ENCODE data around the gene TMEM106C. TPM values are rescaled to one million over a fixed set of nuclear protein-coding genes. Genes with fewer than 3 reads are reported as not detected.

TMEM106C gene
- polyA plus RNA-seq, 3 donors = 8.7 to 9.7 (median 9.0) TPM

DNA sequence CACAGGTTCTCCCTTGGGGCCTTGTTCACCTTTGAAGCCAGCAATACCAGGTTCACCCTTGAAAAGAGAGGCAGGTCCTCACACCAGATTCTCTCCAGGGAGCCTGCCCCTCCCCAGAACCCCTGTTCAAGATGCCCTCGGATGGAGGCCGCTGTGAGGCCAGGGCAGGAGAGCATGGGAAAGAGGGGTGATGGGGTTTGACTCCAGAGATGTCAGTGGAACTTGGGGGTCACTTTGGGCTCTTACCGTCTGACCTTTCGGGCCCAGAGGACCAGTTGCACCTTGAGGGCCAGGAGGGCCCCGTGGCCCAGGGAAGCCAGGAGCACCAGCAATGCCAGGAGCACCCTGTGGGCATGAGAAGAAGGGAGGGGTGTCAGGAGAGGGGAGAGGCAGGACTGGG is 23.4 kb downstream of the TMEM106C start:
- Histone ChIP-seq H4K20me1 (ENCODE audit: insufficient read depth, low read length) (no peaks in the 10 kb centered on the region), H3K4me3 (replicated peaks in 1 of 3; ENCODE audit: low read depth in 2 of 3, low read length in 3 of 3) (no peak overlapping the region), H3K9ac (ENCODE audit: insufficient read depth, low read length, poor library complexity, severe bottlenecking) (no peak overlapping the region), H3K4me2 (replicated peaks; ENCODE audit: extremely low read depth, low read length, poor library complexity, severe bottlenecking) (no peak overlapping the region), H3K27ac (ENCODE audit: low read depth in 1 of 2, low read length in 2 of 2) (no peak overlapping the region), H3K27me3 (ENCODE audit: control insufficient read depth in 2 of 2, insufficient read depth in 2 of 2, low read length in 2 of 2) (no peaks in the 10 kb centered on the region), H3K9me3 (replicated peaks in 1 of 2; ENCODE audit: control insufficient read depth in 1 of 2, insufficient read depth in 1 of 2, low read length in 2 of 2) (no peaks in the 10 kb centered on the region), H2AFZ (ENCODE audit: insufficient read depth, low read depth, low read length, poor library complexity, severe bottlenecking) (no peak overlapping the region), H3K36me3 (replicated peaks in 1 of 2; ENCODE audit: control insufficient read depth in 1 of 2, insufficient read depth in 2 of 2, low read length in 2 of 2) (no peaks in the 10 kb centered on the region), H3K4me1 (ENCODE audit: control insufficient read depth in 1 of 2, insufficient read depth in 2 of 2, low read length in 2 of 2) (no peaks in the 10 kb centered on the region), H3K79me2 (ENCODE audit: insufficient read depth, low read length) (no peaks in the 10 kb centered on the region)
- H3K4me1 Mint-ChIP-seq = peaks cover 14% of the 10 kb centered on the region
- no peak overlapping the region for H3K27ac Mint-ChIP-seq
- intact Hi-C loops (cut with micrococcal nuclease) = no loop called here
- H3K27me3 Mint-ChIP-seq (ENCODE audit: low read depth in 3 of 3) = peaks cover 13 to 37% (median 30%) of the 10 kb centered on the region in 3 donors
- WGBS (ENCODE audit: insufficient coverage) = 86% methylated on average over 3 of the region's 5 CpGs
- no peaks in the 10 kb centered on the region for H3K9me3 Mint-ChIP-seq
- DNase-seq = no peak
- no peak overlapping the region for H3K4me3 Mint-ChIP-seq
- H3K36me3 Mint-ChIP-seq = no peaks in the 10 kb centered on the region
- TF ChIP-seq, protein P1, sequence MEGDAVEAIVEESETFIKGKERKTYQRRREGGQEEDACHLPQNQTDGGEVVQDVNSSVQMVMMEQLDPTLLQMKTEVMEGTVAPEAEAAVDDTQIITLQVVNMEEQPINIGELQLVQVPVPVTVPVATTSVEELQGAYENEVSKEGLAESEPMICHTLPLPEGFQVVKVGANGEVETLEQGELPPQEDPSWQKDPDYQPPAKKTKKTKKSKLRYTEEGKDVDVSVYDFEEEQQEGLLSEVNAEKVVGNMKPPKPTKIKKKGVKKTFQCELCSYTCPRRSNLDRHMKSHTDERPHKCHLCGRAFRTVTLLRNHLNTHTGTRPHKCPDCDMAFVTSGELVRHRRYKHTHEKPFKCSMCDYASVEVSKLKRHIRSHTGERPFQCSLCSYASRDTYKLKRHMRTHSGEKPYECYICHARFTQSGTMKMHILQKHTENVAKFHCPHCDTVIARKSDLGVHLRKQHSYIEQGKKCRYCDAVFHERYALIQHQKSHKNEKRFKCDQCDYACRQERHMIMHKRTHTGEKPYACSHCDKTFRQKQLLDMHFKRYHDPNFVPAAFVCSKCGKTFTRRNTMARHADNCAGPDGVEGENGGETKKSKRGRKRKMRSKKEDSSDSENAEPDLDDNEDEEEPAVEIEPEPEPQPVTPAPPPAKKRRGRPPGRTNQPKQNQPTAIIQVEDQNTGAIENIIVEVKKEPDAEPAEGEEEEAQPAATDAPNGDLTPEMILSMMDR (IDR thresholded peaks at IDR 0.05) = no peak

- no peak overlapping the region for H3K9ac ChIP-seq (ENCODE audit: insufficient read depth, low read length, poor library complexity, severe bottlenecking)
- H3K36me3 Mint-ChIP-seq = no peaks in the 10 kb centered on the region
- H3K4me3 Mint-ChIP-seq = no peak overlapping the region
- H3K27ac ChIP-seq (ENCODE audit: low read depth in 1 of 2, low read length in 2 of 2) = no peak overlapping the region
- 95% methylated on average over 14 of the region's 14 CpGs for WGBS (ENCODE audit: insufficient coverage)
- H3K4me2 ChIP-seq (replicated peaks; ENCODE audit: extremely low read depth, low read length, poor library complexity, severe bottlenecking) = no peak overlapping the region
- H3K4me1 Mint-ChIP-seq = peaks cover 14% of the 10 kb centered on the region
- no peak for DNase-seq
- TF ChIP-seq, protein P1 (IDR thresholded peaks at IDR 0.05) = no peak
- no peak overlapping the region for H3K4me3 ChIP-seq (replicated peaks in 1 of 3; ENCODE audit: low read depth in 2 of 3, low read length in 3 of 3)
- H3K79me2 ChIP-seq (ENCODE audit: insufficient read depth, low read length) = no peaks in the 10 kb centered on the region
- H3K36me3 ChIP-seq (replicated peaks in 1 of 2; ENCODE audit: control insufficient read depth in 1 of 2, insufficient read depth in 2 of 2, low read length in 2 of 2) = no peaks in the 10 kb centered on the region
- no peaks in the 10 kb centered on the region for H3K9me3 ChIP-seq (replicated peaks in 1 of 2; ENCODE audit: control insufficient read depth in 1 of 2, insufficient read depth in 1 of 2, low read length in 2 of 2)
- no peaks in the 10 kb centered on the region for H3K4me1 ChIP-seq (ENCODE audit: control insufficient read depth in 1 of 2, insufficient read depth in 2 of 2, low read length in 2 of 2)
- no peak overlapping the region for H2AFZ ChIP-seq (ENCODE audit: insufficient read depth, low read depth, low read length, poor library complexity, severe bottlenecking)
- no peaks in the 10 kb centered on the region for H4K20me1 ChIP-seq (ENCODE audit: insufficient read depth, low read length)
- intact Hi-C loops (cut with micrococcal nuclease) = no loop called here
- H3K27me3 Mint-ChIP-seq (ENCODE audit: low read depth in 3 of 3) = peaks cover 16 to 43% (median 36%) of the 10 kb centered on the region in 3 donors
- H3K27me3 ChIP-seq (ENCODE audit: control insufficient read depth in 2 of 2, insufficient read depth in 2 of 2, low read length in 2 of 2) = peaks cover 0 to 5% of the 10 kb centered on the region in 2 donors
- no peaks in the 10 kb centered on the region for H3K9me3 Mint-ChIP-seq
- no peak overlapping the region for H3K27ac Mint-ChIP-seq
Measured at GRCh38 chr12:47987411-47988072, 24.1 kb downstream of the TMEM106C start.
